MM.1S (cell line): ENCODE results near the gene GALE.
A peak's percentile ranks its signal among the peaks of the same experiment; 100 is the strongest.

Source experiments
- DNase-seq: peaks from one replicate; pipeline ENCODE4 v3.0.0-alpha.2; 2015
- H2AFZ ChIP-seq: fragments of 300-600 bp; sonication (generic); 2 replicates; pipeline ENCODE4 v1.6.0; 2016; ENCODE audit warnings: antibody characterized with exemption, low read length
- H3F3A ChIP-seq: fragments of 300-600 bp; sonication (generic); 2 replicates; pipeline ENCODE4 v1.6.1; 2016; ENCODE audit warnings: mild to moderate bottlenecking, antibody characterized with exemption, low read length, moderate library complexity, mixed read lengths; ENCODE audit not compliant: insufficient read depth
- H3K27ac ChIP-seq: fragments of 300-600 bp; sonication (generic); 2 replicates; pipeline ENCODE4 v1.5.1; 2016; ENCODE audit warnings: mild to moderate bottlenecking, low read length
- H3K27me3 ChIP-seq: fragments of 300-600 bp; sonication (generic); replicated peaks from 2 replicates; pipeline ENCODE4 v1.6.0; 2016; ENCODE audit warnings: low read length; ENCODE audit not compliant: insufficient read depth
- H3K36me3 ChIP-seq: fragments of 300-600 bp; sonication (generic); replicated peaks from 2 replicates; pipeline ENCODE4 v1.6.1; 2016; ENCODE audit warnings: mild to moderate bottlenecking, low read length, mixed read lengths; ENCODE audit not compliant: insufficient read depth
- H3K4me1 ChIP-seq: fragments of 300-600 bp; sonication (generic); 2 replicates; pipeline ENCODE4 v1.6.1; 2016; ENCODE audit warnings: low read length, mixed read lengths
- H3K4me2 ChIP-seq: fragments of 300-600 bp; sonication (generic); 2 replicates; pipeline ENCODE4 v1.6.0; 2016; ENCODE audit warnings: low read depth, low read length
- H3K4me3 ChIP-seq: fragments of 300-600 bp; sonication (generic); 2 replicates; pipeline ENCODE4 v1.5.1; 2016; ENCODE audit warnings: low read length, mixed read lengths
- H3K79me2 ChIP-seq: fragments of 300-600 bp; sonication (generic); 2 replicates; pipeline ENCODE4 v1.6.1; 2016; ENCODE audit warnings: mixed run types, low read length, mixed read lengths
- H3K9ac ChIP-seq: fragments of 300-600 bp; sonication (generic); 2 replicates; pipeline ENCODE4 v1.6.1; 2016; ENCODE audit warnings: low read length, mixed read lengths
- H3K9me2 ChIP-seq: fragments of 300-600 bp; sonication (generic); replicated peaks from 2 replicates; pipeline ENCODE4 v1.6.1; 2016; ENCODE audit warnings: mild to moderate bottlenecking, low read length, mixed read lengths; ENCODE audit not compliant: insufficient read depth
- H3K9me3 ChIP-seq: fragments of 300-600 bp; sonication (generic); replicated peaks from 2 replicates; pipeline ENCODE4 v1.6.1; 2016; ENCODE audit warnings: mild to moderate bottlenecking, low read length, mixed read lengths; ENCODE audit not compliant: insufficient read depth
- H4K20me1 ChIP-seq: fragments of 300-600 bp; sonication (generic); 2 replicates; pipeline ENCODE4 v1.6.1; 2016; ENCODE audit warnings: mild to moderate bottlenecking, low read length, moderate library complexity, mixed read lengths; ENCODE audit not compliant: insufficient read depth
- EZH2 ChIP-seq: fragments of 300-600 bp; sonication (generic); optimal IDR thresholded peaks from 2 replicates; pipeline ENCODE3; 2017; ENCODE audit warnings: low read depth, mild to moderate bottlenecking, antibody characterized with exemption, low read length, mixed read lengths
- EZH2phosphoT487 ChIP-seq: fragments of 300-600 bp; sonication (generic); IDR thresholded peaks from 2 replicates; pipeline ENCODE4 v1.6.1; 2018; ENCODE audit warnings: antibody characterized with exemption, low read length
- TF ChIP-seq, protein P1 (sequence below): fragments of 300-600 bp; sonication (generic); IDR thresholded peaks from 2 replicates; pipeline ENCODE4 v1.5.1; 2016; ENCODE audit warnings: antibody characterized with exemption, low read length, mixed read lengths

Gene GALE

DNA sequence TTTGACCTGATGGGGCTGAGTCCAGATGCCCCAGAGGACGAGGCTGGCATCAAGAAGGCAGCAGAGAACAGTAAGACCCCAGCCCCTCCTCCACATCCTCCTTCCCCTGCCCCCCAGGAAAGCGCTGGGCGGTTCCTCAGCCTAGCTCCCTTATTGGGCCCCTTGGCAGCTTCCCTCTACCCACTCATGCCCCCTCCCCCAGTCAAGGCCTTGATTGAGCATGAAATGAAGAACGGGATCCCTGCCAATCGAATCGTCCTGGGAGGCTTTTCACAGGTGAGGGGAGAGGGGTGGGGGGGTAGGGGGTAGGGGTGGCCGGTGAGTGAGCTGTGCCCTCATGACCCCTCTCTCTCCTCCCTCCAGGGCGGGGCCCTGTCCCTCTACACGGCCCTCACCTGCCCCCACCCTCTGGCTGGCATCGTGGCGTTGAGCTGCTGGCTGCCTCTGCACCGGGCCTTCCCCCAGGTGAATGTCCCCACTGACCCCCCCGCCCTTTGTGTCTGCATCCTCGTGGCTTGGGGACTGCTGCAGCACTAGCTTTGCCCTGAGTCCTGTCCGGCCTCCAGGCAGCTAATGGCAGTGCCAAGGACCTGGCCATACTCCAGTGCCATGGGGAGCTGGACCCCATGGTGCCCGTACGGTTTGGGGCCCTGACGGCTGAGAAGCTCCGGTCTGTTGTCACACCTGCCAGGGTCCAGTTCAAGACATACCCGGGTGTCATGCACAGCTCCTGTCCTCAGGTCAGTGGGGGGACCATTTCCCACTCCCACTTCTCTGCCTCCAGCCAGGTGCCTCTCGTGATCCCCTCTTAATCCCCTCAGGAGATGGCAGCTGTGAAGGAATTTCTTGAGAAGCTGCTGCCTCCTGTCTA, 6.5 kb downstream of the GALE start:
- H3K27ac ChIP-seq = no peak overlapping the region
- peaks cover 3% of the 10 kb centered on the region for H3F3A ChIP-seq
- H3K4me1 ChIP-seq = peaks cover 8% of the 10 kb centered on the region
- no peaks in the 10 kb centered on the region for H3K9me2 ChIP-seq
- H3K4me2 ChIP-seq = no peak overlapping the region
- no peaks in the 10 kb centered on the region for H3K27me3 ChIP-seq
- no peaks in the 10 kb centered on the region for H3K36me3 ChIP-seq
- no peak overlapping the region for H3K9ac ChIP-seq
- no peaks in the 10 kb centered on the region for H3K9me3 ChIP-seq
- H4K20me1 ChIP-seq = no peaks in the 10 kb centered on the region
- DNase-seq = no peak
- no peak overlapping the region for H3K4me3 ChIP-seq
- H3K79me2 ChIP-seq = peaks cover 33% of the 10 kb centered on the region
- TF ChIP-seq EZH2 (no peak), EZH2phosphoT487 (no peak)
- TF ChIP-seq, protein P1, sequence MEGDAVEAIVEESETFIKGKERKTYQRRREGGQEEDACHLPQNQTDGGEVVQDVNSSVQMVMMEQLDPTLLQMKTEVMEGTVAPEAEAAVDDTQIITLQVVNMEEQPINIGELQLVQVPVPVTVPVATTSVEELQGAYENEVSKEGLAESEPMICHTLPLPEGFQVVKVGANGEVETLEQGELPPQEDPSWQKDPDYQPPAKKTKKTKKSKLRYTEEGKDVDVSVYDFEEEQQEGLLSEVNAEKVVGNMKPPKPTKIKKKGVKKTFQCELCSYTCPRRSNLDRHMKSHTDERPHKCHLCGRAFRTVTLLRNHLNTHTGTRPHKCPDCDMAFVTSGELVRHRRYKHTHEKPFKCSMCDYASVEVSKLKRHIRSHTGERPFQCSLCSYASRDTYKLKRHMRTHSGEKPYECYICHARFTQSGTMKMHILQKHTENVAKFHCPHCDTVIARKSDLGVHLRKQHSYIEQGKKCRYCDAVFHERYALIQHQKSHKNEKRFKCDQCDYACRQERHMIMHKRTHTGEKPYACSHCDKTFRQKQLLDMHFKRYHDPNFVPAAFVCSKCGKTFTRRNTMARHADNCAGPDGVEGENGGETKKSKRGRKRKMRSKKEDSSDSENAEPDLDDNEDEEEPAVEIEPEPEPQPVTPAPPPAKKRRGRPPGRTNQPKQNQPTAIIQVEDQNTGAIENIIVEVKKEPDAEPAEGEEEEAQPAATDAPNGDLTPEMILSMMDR = no peak
- no peak overlapping the region for H2AFZ ChIP-seq

DNA sequence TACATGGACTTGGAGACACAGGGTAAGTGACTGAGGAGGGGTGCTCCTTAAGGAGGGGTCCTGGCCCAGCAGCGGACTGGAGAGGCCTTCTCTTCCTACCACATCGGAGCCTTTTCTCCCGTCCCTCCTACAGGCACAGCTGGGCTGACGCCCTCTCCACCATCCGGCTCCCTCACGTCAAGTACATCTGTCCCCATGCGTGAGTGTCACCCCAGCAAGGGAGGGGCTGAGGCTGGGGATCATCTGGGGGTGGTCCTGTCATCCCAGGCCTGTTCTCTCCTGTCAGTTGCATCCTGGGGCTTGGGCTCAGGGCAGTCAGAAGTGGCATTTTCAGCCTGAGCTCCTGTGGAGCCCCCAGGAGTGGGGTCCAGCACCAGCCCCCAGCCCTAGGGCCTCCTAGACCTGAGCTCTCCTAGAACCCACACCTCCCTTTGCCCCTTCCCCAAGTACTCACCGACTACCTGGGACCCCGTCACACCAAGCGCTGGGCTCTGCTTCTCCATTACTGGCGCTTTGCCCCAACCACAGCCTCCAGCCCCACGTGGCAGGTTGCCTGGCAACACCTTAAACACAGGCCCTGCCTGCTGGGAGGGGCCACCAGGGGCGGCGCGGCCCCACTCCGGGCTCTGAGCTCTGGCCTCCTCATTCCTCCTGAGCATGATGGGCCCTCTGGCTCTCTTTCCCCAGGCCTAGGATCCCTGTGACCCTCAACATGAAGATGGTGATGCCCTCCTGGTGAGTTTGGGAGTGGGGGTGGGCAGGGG, 7.4 kb downstream of the GALE start:
- H3K4me3 ChIP-seq = no peak overlapping the region
- no peak overlapping the region for H3K4me2 ChIP-seq
- H3K4me1 ChIP-seq = peaks cover 7% of the 10 kb centered on the region
- H3K9me3 ChIP-seq = no peaks in the 10 kb centered on the region
- DNase-seq = no peak
- H3K79me2 ChIP-seq = peaks cover 33% of the 10 kb centered on the region
- H3K9ac ChIP-seq = no peak overlapping the region
- H3K27me3 ChIP-seq = no peaks in the 10 kb centered on the region
- peaks cover 7% of the 10 kb centered on the region for H3F3A ChIP-seq
- H3K9me2 ChIP-seq = no peaks in the 10 kb centered on the region
- H4K20me1 ChIP-seq = no peaks in the 10 kb centered on the region
- H3K27ac ChIP-seq = no peak overlapping the region
- no peak overlapping the region for H2AFZ ChIP-seq
- H3K36me3 ChIP-seq = no peaks in the 10 kb centered on the region
- TF ChIP-seq, protein P1 = no peak
- no peak for TF ChIP-seq EZH2
- no peak for TF ChIP-seq EZH2phosphoT487

DNA sequence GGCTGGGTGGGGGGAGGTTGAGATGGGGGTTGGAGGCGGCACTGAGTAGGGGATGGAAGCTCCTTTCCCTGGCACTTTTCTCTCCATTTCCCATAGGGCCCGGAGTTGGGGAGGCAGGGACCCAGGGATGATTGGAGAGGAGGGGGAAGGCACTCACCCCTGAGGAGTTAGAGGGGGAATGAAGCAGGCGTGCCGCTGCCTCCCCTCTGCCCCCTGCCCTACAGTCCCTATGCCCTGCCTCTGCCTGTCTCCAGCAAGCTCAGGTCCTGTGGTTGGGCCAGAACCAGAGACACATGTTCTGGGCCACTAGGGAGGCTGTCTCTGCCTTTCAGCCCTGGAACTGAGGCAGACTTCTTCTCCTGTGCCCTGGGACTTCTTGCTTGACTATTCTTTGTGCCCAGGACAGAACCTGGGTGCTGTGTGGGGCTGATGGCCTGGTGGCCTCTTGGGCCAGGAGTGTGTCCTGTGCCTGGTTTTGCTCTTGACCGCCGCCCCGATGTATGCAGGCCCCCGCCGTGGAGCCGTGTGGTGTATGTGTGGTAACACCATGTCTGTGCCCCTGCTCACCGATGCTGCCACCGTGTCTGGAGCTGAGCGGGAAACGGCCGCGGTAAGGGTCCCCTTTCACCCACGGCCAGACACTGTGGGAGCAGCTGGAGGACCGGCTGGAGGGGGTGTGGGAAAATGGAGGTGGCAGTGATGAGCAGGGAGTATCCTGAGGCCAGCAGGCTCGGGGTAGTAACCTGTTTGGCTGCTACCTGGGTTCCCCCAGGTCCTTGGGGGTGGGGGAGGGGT, 8.2 kb downstream of the GALE start:
- Histone ChIP-seq H3K4me3 (0 out of 2 replicates have a peak overlapping the region, but pooled peaks have one; percentile 90), H3K79me2 (peaks cover 33% of the 10 kb centered on the region), H3K9me2 (no peaks in the 10 kb centered on the region), H3K4me2 (peak overlapping the region; percentile 91; the same call in 1 of the 2 replicates), H4K20me1 (no peaks in the 10 kb centered on the region), H3K27ac (no peak overlapping the region), H3K27me3 (no peaks in the 10 kb centered on the region), H3K4me1 (peaks cover 7% of the 10 kb centered on the region), H3K9ac (no peak overlapping the region), H2AFZ (no peak overlapping the region), H3K9me3 (no peaks in the 10 kb centered on the region), H3F3A (peaks cover 7% of the 10 kb centered on the region), H3K36me3 (no peaks in the 10 kb centered on the region)
- TF ChIP-seq, protein P1 = no peak
- no peak for TF ChIP-seq EZH2phosphoT487
- no peak for TF ChIP-seq EZH2
- DNase-seq = no peak
